ENCODE measurements around the gene TENT4B.

Gene TENT4B

DNA sequence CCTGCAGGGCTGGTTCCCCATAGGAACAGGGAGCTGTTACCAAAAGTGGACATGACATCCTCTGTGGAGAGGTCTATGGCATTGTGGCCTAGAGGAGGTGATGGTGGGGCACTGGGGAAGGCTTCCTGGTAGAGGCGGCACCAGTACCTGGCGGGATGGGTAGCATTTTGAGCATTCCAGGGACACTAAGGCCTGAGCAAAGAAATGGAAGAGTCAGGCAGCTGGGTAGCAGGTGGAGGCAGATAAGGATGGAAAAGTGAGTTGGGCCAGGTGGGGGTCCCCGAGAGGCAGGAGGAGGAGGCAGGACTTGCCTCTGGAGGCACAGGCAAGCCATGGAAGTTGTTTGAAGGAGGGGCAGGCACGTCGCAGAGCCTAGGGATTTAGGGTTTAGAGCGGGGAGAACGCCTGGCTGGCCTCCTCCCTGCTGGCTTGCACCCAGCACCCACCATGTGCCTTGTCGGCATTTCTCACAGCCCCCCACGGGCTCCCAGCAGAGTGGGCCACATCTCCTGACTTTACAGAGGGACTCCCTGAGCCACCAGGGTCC lies 108.1 kb downstream of the TENT4B start:
- DNase-seq (ENCODE audit: insufficient read length, low spot score): no peak
- FAIRE-seq: no peak
- TF ChIP-seq, protein P1, sequence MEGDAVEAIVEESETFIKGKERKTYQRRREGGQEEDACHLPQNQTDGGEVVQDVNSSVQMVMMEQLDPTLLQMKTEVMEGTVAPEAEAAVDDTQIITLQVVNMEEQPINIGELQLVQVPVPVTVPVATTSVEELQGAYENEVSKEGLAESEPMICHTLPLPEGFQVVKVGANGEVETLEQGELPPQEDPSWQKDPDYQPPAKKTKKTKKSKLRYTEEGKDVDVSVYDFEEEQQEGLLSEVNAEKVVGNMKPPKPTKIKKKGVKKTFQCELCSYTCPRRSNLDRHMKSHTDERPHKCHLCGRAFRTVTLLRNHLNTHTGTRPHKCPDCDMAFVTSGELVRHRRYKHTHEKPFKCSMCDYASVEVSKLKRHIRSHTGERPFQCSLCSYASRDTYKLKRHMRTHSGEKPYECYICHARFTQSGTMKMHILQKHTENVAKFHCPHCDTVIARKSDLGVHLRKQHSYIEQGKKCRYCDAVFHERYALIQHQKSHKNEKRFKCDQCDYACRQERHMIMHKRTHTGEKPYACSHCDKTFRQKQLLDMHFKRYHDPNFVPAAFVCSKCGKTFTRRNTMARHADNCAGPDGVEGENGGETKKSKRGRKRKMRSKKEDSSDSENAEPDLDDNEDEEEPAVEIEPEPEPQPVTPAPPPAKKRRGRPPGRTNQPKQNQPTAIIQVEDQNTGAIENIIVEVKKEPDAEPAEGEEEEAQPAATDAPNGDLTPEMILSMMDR (IDR thresholded peaks at IDR 0.05; ENCODE audit: insufficient read depth, missing control alignments): no peak

GRCh38 chr16:50261707-50262235 lies 108.7 kb downstream of the TENT4B start:
- DNase-seq (ENCODE audit: insufficient read length, low spot score): no peak
- FAIRE-seq: no peak
- TF ChIP-seq, protein P1 (IDR thresholded peaks at IDR 0.05; ENCODE audit: insufficient read depth, missing control alignments): no peak

- TF ChIP-seq, protein P1 (IDR thresholded peaks at IDR 0.05; ENCODE audit: insufficient read depth, missing control alignments): no peak
- no peak for DNase-seq (ENCODE audit: insufficient read length, low spot score)
- no peak for FAIRE-seq
These were observed 110.2 kb downstream of the TENT4B start for GRCh38 chr16:50263060-50263909.

DNA sequence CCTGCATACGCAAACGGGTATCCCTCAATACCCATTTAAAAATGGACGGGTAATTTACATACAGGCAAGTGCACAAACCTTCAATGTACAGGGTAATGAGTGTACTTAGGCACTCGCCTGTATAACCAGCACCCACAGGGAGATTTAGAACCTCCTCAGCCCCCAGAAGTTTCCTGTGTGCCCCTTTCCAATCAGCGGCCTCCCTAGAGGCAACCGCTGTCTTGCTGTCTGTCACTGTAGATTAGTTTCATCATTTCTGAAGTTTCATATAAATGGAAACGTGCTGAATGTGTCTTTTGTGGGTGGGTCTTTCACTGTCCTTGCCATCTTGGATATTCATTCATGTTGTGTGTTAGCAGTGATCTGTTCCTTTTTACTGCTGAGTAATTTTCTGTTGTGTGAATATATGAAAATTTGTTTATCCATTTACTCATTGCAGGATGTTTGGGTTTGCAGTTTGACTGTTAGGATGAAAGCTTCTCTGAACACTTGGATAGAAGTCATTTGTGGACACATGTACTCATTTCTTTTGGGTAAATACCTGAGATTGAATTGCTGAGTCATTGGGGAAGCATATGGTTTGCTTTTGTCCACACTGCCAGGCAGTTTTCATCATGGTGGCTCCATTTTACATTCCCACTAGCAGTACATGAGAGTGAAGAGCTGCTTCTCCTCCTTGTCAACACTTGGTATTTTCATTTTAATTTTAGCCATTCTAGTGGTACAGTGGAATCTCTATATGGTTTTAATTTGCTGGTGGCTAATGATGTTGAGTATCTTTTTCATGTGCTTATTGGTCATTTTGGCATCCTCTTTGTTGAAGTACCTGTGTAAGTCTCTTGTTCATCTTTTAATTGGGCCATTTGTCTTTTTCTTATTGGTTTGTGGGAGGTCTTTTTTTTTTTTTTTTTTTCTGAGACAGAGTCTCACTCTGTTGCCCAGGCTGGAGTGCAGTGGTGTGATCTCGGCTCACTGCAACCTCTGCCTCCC lies 111.1 kb downstream of the TENT4B start:
- FAIRE-seq: no peak
- DNase-seq (ENCODE audit: insufficient read length, low spot score): no peak
- TF ChIP-seq, protein P1 (IDR thresholded peaks at IDR 0.05; ENCODE audit: insufficient read depth, missing control alignments): no peak

DNA sequence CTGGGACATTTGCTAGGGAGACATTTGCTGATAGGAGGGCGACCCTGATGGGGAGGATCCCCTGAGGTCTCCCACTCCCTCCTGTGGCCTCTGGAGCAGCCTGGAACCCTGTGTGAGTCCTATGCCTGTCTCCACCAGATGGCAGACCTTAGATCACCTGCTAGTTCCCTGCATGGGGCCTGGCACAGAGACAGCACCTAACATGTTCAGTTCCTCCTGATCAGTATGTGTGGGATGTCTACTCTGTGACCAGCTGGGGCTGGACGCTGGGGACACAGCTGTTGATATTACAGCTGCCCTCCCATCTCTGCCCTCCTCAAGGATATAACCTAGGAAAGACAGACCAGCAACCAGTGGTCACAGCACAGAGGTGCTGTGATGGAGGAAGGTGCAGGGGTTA lies 112.2 kb downstream of the TENT4B start:
- DNase-seq (ENCODE audit: insufficient read length, low spot score): no peak
- TF ChIP-seq, protein P1 (IDR thresholded peaks at IDR 0.05; ENCODE audit: insufficient read depth, missing control alignments): no peak
- FAIRE-seq: no peak

DNA sequence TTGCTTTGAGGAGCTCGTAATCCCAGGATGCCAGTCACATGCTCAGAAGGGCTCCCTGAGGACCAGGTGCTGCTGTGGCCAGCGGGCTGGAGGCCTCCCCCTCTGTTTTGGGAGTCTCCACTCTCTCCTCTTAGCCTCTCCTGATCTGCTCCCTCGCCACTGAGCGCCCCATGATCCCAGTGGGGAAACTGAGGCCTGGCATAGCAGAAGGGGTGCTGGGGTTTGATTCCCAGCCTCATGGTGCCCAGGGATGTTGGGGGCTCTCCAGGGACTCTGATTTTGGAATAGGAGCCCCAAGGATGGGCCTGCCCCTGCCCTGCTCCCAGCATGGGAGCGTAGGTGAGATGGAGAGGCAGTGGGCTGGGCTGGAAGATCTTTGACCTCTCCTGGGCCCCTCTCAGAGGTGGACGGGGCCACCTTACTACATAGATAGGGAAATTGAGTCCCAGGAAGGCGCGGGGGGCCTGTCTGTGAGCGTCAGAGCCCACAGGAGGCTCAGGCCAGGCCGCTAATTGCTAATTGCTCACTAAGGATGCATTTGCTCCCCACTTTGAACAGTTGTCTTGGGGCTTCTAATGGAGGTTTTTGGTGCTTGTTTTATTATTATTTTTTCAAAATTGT lies 112.7 kb downstream of the TENT4B start:
- FAIRE-seq (no peak), DNase-seq (ENCODE audit: insufficient read length, low spot score) (no peak)
- TF ChIP-seq, protein P1 (IDR thresholded peaks at IDR 0.05; ENCODE audit: insufficient read depth, missing control alignments): no peak

Measured in D721Med (cell line).